HepG2 (cell line): ENCODE data around the gene MTG1. TPM values are rescaled to one million over a fixed set of nuclear protein-coding genes. Genes with fewer than 3 reads are reported as not detected.
A peak's percentile ranks its signal among the peaks of the same experiment; 100 is the strongest.

Source experiments
- ATAC-seq: fragments of 200-7000 bp; cut with Tn5 transposase; 3 replicates; pipeline ENCODE4 v1.9.1; 2020; ENCODE audit warnings: mild to moderate bottlenecking, moderate library complexity
- BruUV-seq: library from RNA; stranded (reverse); fragments of 400-500 nt; replicated peaks from 2 replicates; lab custom pipeline; 2021; lab: Mats Ljungman, UMichigan
- CTCF ChIA-PET: fragments of 300-600 bp; formaldehyde crosslinking; extraction: SDS; loops from one replicate; lab custom pipeline; 2021; ENCODE audit warnings: low total read pairs, inconsistent platforms, low intra/inter-chr PET ratio; lab: Yijun Ruan, JAX
- POLR2A ChIA-PET: fragments of 350-600 bp; sonication (Branson Sonifier 250); formaldehyde crosslinking; loops from one replicate; lab custom pipeline; 2020; ENCODE audit warnings: antibody characterized with exemption, inconsistent platforms; lab: Yijun Ruan, JAX
- DNase-seq: peaks from one replicate; pipeline ENCODE4 v3.0.0-alpha.2; 2015; ENCODE audit warnings: low spot score
- FAIRE-seq: peaks from 3 replicates; lab custom pipeline; 2011; peaks lifted over from hg19 to GRCh38; lab: Jason Lieb, UNC
- H2AFZ ChIP-seq: one replicate; pipeline ENCODE4 v1.6.1; 2011; ENCODE audit warnings: low read length, inconsistent platforms
- H3K27ac ChIP-seq: fragments of 300-600 bp; 3 replicates; pipeline ENCODE4 v1.8.0; 2011; ENCODE audit warnings: mixed run types, mild to moderate bottlenecking, mixed read lengths, low read length, inconsistent platforms; ENCODE audit not compliant: insufficient read depth; ENCODE audit errors: extremely low read length
- H3K27me3 ChIP-seq, 2 experiments: fragments of 200-600 bp in 1 of 2; 2 replicates in 1 of 2; 3 replicates in 1 of 2; pipeline versions ENCODE4 v1.6.0 to v1.8.0; 2011; ENCODE audit warnings: low read length in 2 of 2, mild to moderate bottlenecking in 2 of 2, moderate library complexity in 2 of 2, inconsistent platforms in 1 of 2; ENCODE audit not compliant: insufficient read depth in 2 of 2, control insufficient read depth in 1 of 2
- H3K36me3 ChIP-seq, 2 experiments: fragments of 200-600 bp in 1 of 2; replicated peaks in 1 of 2; 2 replicates in 1 of 2; 3 replicates in 1 of 2; pipeline versions ENCODE4 v1.5.1 to v1.8.0; 2011; ENCODE audit warnings: low read length in 2 of 2, inconsistent platforms in 1 of 2; ENCODE audit not compliant: insufficient read depth in 2 of 2, control insufficient read depth in 1 of 2
- H3K4me1 ChIP-seq: 2 replicates; pipeline ENCODE4 v1.5.1; 2012; ENCODE audit warnings: low read length, inconsistent platforms; ENCODE audit not compliant: insufficient read depth
- H3K4me2 ChIP-seq: 2 replicates; pipeline ENCODE4 v1.6.0; 2011; ENCODE audit warnings: low read depth, low read length, inconsistent platforms
- H3K4me3 ChIP-seq, 3 experiments: fragments of 200-600 bp in 1 of 3; sonication (generic), shearing (Covaris generic) in 1 of 3; replicated peaks in 1 of 3; 2 replicates each; pipeline ENCODE4 v1.5.1; 2011 to 2016; ENCODE audit warnings: low read length in 3 of 3, inconsistent platforms in 2 of 3, low read depth in 2 of 3, mild to moderate bottlenecking in 2 of 3, control low read depth in 1 of 3, mixed read lengths in 1 of 3; ENCODE audit not compliant: insufficient read depth in 1 of 3
- H3K79me2 ChIP-seq: one replicate; pipeline ENCODE4 v1.6.1; 2011; ENCODE audit warnings: low read length, inconsistent platforms; ENCODE audit not compliant: insufficient read depth
- H3K9ac ChIP-seq: 2 replicates; pipeline ENCODE4 v1.6.0; 2011; ENCODE audit warnings: mild to moderate bottlenecking, low read depth, low read length, inconsistent platforms; ENCODE audit not compliant: insufficient read depth
- H3K9me3 ChIP-seq: 2 replicates; pipeline ENCODE4 v1.5.1; 2012; ENCODE audit warnings: mild to moderate bottlenecking, low read length
- H4K20me1 ChIP-seq: 2 replicates; pipeline ENCODE4 v1.6.0; 2011; ENCODE audit warnings: inconsistent platforms, mild to moderate bottlenecking, low read length, moderate library complexity; ENCODE audit not compliant: insufficient read depth
- BATF2 ChIP-seq: sonication (generic); formaldehyde crosslinking; IDR thresholded peaks from 2 replicates; pipeline ENCODE4 v1.8.0; 2022; ENCODE audit warnings: mild to moderate bottlenecking, missing genetic modification reagents, moderate library complexity
- CREB3 ChIP-seq: sonication (generic); formaldehyde crosslinking; IDR thresholded peaks from 2 replicates; pipeline ENCODE4 v1.5.0; 2020; ENCODE audit warnings: missing genetic modification reagents
- ZNF101 ChIP-seq: sonication (generic); formaldehyde crosslinking; IDR thresholded peaks from 2 replicates; pipeline ENCODE4 v1.4.0; 2020; ENCODE audit warnings: mild to moderate bottlenecking, low read depth, missing genetic modification reagents, borderline replicate concordance
- ZNF121 ChIP-seq: sonication (generic); formaldehyde crosslinking; IDR thresholded peaks from 2 replicates; pipeline ENCODE4 v1.5.0; 2020; ENCODE audit warnings: mild to moderate bottlenecking, missing genetic modification reagents
- ZNF33B ChIP-seq: sonication (generic); formaldehyde crosslinking; IDR thresholded peaks from 2 replicates; pipeline ENCODE4 v1.5.1; 2020; ENCODE audit warnings: mild to moderate bottlenecking, missing genetic modification reagents
- ZNF354B ChIP-seq: sonication (generic); formaldehyde crosslinking; IDR thresholded peaks from 2 replicates; pipeline ENCODE4 v1.8.0; 2022; ENCODE audit warnings: mild to moderate bottlenecking, missing genetic modification reagents
- WGBS: methylation state at CpG from one replicate; pipeline ENCODE4 v1.1.6; 2017; ENCODE audit warnings: low lambda C conversion rate; 5-methylcytosine and 5-hydroxymethylcytosine counted together
- in situ Hi-C: cut with HindIII; loops from 2 replicates; pipeline ENCODE4 v1.10.0; 2017; ENCODE audit warnings: low pct_unique_long_range_greater_than_20kb; ENCODE audit not compliant: extremely low pct_ligation_motif_present
- intact Hi-C: fragments of 100-400 bp; cut with micrococcal nuclease; formaldehyde crosslinking; loops from one replicate; pipeline ENCODE4 v1.10.0; 2022; ENCODE audit not compliant: unreplicated experiment
- polyA plus RNA-seq, 8 experiments: library from polyadenylated mRNA; depleted of rRNA in 3 of 8; stranded (reverse) in 7 of 8; unstranded in 1 of 8; fragments of >200 nt; fragmentation: Illumina TruSeq in 4 of 8; extraction: Trizol in 4 of 8; gene quantifications; 2 replicates each; pipeline versions ENCODE4 v1.2.1 to v1.2.3, GENCODE V29; 2011 to 2016; ENCODE audit warnings: low read depth in 4 of 8, missing spikeins in 1 of 8, mixed read lengths in 1 of 8; ENCODE audit not compliant: insufficient read depth in 1 of 8
- total RNA-seq, 5 experiments: library from RNA; depleted of rRNA; stranded (reverse); fragments of >200 nt; fragmentation: Illumina TruSeq; extraction: Trizol; gene quantifications; 2 replicates each; pipeline ENCODE4 v1.2.3, GENCODE V29; 2016; ENCODE audit warnings: low read depth in 1 of 5
- TF ChIP-seq, protein P1 (sequence below): fragments of 450-650 bp; IDR thresholded peaks from 2 replicates; pipeline ENCODE4 v1.6.1; 2016
- TF ChIP-seq, protein P2 (sequence below): sonication (generic); formaldehyde crosslinking; IDR thresholded peaks from 2 replicates; pipeline ENCODE4 v1.5.1; 2020; ENCODE audit warnings: missing genetic modification reagents, mild to moderate bottlenecking, borderline replicate concordance
- TF ChIP-seq, protein P3 (sequence below): sonication (generic); formaldehyde crosslinking; IDR thresholded peaks from 2 replicates; pipeline ENCODE4 v1.5.0; 2020; ENCODE audit warnings: missing genetic modification reagents

The MTG1 gene
- total and polyA plus RNA-seq, 2 of the 13 experiments (the other 11 are each of a cell fraction or from before 2014, with no cell fraction given) = 42.0 to 103 TPM

- no TSS peak for BruUV-seq
- H3K9ac ChIP-seq = no peak overlapping the region
- intact Hi-C loops = no loop called here
- TF ChIP-seq ZNF33B (CRISPR knock-in tag) = no peak
- TF ChIP-seq, protein P1, sequence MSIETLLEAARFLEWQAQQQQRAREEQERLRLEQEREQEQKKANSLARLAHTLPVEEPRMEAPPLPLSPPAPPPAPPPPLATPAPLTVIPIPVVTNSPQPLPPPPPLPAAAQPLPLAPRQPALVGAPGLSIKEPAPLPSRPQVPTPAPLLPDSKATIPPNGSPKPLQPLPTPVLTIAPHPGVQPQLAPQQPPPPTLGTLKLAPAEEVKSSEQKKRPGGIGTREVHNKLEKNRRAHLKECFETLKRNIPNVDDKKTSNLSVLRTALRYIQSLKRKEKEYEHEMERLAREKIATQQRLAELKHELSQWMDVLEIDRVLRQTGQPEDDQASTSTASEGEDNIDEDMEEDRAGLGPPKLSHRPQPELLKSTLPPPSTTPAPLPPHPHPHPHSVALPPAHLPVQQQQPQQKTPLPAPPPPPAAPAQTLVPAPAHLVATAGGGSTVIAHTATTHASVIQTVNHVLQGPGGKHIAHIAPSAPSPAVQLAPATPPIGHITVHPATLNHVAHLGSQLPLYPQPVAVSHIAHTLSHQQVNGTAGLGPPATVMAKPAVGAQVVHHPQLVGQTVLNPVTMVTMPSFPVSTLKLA = peak; percentile 45; the same call in 1 of the 2 replicates
- no peaks in the 10 kb centered on the region for H3K36me3 ChIP-seq
- FAIRE-seq (no peak), ATAC-seq (no peak), DNase-seq (no peak)
- CTCF ChIA-PET = no interaction called here
- no peaks in the 10 kb centered on the region for H4K20me1 ChIP-seq
- in situ Hi-C loops = no loop called here
- no peaks in the 10 kb centered on the region for H3K79me2 ChIP-seq
- H3K9me3 ChIP-seq = peaks cover 18% of the 10 kb centered on the region
- POLR2A ChIA-PET = no interaction called here
- H3K4me3 ChIP-seq = no peak overlapping the region
- no peak overlapping the region for H3K27ac ChIP-seq
- no peaks in the 10 kb centered on the region for H3K4me1 ChIP-seq
- 54% methylated on average over 7 of the region's 16 CpGs for WGBS
- no peak overlapping the region for H3K4me2 ChIP-seq
- H2AFZ ChIP-seq = no peak overlapping the region
- no peaks in the 10 kb centered on the region for H3K27me3 ChIP-seq
Measured at GRCh38 chr10:133442967-133443924, 49.3 kb downstream of the MTG1 start.

- no peaks in the 10 kb centered on the region for H3K4me1 ChIP-seq
- WGBS = 47% methylated on average over 5 of the region's 12 CpGs
- H3K27me3 ChIP-seq = no peaks in the 10 kb centered on the region
- ATAC-seq = no peak
- intact Hi-C loops (no loop called here), in situ Hi-C loops (no loop called here)
- H3K27ac ChIP-seq = no peak overlapping the region
- no peak for FAIRE-seq
- no peak overlapping the region for H3K4me2 ChIP-seq
- no peak overlapping the region for H2AFZ ChIP-seq
- CTCF ChIA-PET = no interaction called here
- no peaks in the 10 kb centered on the region for H3K79me2 ChIP-seq
- H3K36me3 ChIP-seq = no peaks in the 10 kb centered on the region
- no peak overlapping the region for H3K9ac ChIP-seq
- no peaks in the 10 kb centered on the region for H4K20me1 ChIP-seq
- POLR2A ChIA-PET = no interaction called here
- peaks cover 27% of the 10 kb centered on the region for H3K9me3 ChIP-seq
- no peak overlapping the region for H3K4me3 ChIP-seq
- no TSS peak for BruUV-seq
- DNase-seq = no peak
- TF ChIP-seq CREB3 (no peak), BATF2 (no peak), ZNF101 (CRISPR knock-in tag) (no peak), ZNF354B (CRISPR knock-in tag) (no peak), ZNF121 (CRISPR knock-in tag) (no peak)
- TF ChIP-seq, protein P2, sequence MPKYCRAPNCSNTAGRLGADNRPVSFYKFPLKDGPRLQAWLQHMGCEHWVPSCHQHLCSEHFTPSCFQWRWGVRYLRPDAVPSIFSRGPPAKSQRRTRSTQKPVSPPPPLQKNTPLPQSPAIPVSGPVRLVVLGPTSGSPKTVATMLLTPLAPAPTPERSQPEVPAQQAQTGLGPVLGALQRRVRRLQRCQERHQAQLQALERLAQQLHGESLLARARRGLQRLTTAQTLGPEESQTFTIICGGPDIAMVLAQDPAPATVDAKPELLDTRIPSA (CRISPR knock-in tag) = no peak
- TF ChIP-seq, protein P3, sequence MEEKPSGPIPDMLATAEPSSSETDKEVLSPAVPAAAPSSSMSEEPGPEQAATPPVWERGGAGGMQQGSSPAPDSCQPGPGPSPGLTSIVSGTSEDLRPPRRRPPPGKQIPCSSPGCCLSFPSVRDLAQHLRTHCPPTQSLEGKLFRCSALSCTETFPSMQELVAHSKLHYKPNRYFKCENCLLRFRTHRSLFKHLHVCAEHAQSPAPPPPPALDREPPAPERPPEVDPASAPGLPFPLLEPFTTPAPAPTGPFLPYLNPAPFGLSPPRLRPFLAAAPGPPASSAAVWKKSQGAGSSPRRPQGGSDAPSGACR (CRISPR knock-in tag) = no peak
Measured at GRCh38 chr10:133444342-133445267, 50.6 kb downstream of the MTG1 start.
